Esophagus muscularis mucosa (tissue), 3 donors: ENCODE data around the gene DNAH14.

Source experiments
- CTCF ChIP-seq, 3 experiments: fragments of 200-600 bp in 2 of 3; fragments of 450-650 bp in 1 of 3; sonication (generic) in 2 of 3; IDR thresholded peaks; one replicate each; pipeline ENCODE4 v1.5.1; 2017 to 2019; ENCODE audit warnings: antibody characterized with exemption in 3 of 3, mild to moderate bottlenecking in 2 of 3, moderate library complexity in 1 of 3
- POLR2A ChIP-seq: fragments of 450-650 bp; IDR thresholded peaks from one replicate; pipeline ENCODE4 v1.6.1; 2017; ENCODE audit warnings: antibody characterized with exemption, moderate library complexity, mild to moderate bottlenecking, low read depth

DNA sequence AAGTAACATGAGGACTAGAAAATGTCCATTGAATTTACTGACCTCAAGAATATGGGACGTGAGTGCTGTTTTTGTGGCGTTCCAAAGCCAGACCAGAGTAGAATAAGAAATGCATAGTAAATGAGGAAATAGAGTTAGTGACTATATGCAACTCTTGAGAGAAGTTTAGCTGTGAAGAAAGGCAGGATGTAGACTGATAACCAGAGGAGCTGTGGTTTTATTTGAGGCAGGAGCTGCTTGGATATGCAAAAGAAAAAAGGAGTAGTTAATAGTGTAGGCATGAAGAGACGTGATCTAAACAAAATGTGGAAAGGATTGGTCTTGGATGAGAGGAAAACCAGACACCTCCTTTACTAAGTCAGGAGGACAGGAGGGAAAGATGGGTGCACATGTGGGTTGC, 28.2 kb downstream of the DNAH14 start:
- no peak for TF ChIP-seq POLR2A
- no peak for TF ChIP-seq CTCF (IDR thresholded peaks at IDR 0.05)
